Prostate gland (tissue), 2 donors: ENCODE data around the gene CASP8. TPM values are rescaled to one million over a fixed set of nuclear protein-coding genes. Genes with fewer than 3 reads are reported as not detected.
A peak's percentile ranks its signal among the peaks of the same experiment; 100 is the strongest.

Experiments
- DNase-seq: peaks from one replicate; pipeline ENCODE4 v3.0.0-alpha.2; 2019; ENCODE audit warnings: low spot score
- H3K27ac ChIP-seq, 2 donors: fragments of 200-600 bp; sonication (generic); 2 replicates each; pipeline ENCODE4 v1.5.1; 2017 to 2019
- H3K27me3 ChIP-seq: fragments of 200-600 bp; sonication (generic); replicated peaks from 2 replicates; pipeline ENCODE4 v1.5.1; 2019; ENCODE audit not compliant: insufficient read depth
- H3K36me3 ChIP-seq, 2 donors: fragments of 200-600 bp; sonication (generic); 1 replicate in 1 of 2; 2 replicates in 1 of 2; pipeline versions ENCODE4 v1.5.1 to v1.8.1; 2017 to 2019
- H3K4me1 ChIP-seq: fragments of 200-600 bp; sonication (generic); replicated peaks from 2 replicates; pipeline ENCODE4 v1.5.1; 2019
- H3K4me3 ChIP-seq, 2 donors: fragments of 200-600 bp; sonication (generic); 2 replicates each; pipeline ENCODE4 v1.5.1; 2017 to 2019
- H3K9me3 ChIP-seq: fragments of 200-600 bp; sonication (generic); 2 replicates; pipeline ENCODE4 v1.5.1; 2017
- CTCF ChIP-seq, 4 experiments: fragments of 200-600 bp in 2 of 4; fragments of 450-650 bp in 2 of 4; sonication (generic) in 2 of 4; IDR thresholded peaks; 1 replicate in 3 of 4; 2 replicates in 1 of 4; pipeline ENCODE4 v1.5.1; 2016 to 2019; ENCODE audit warnings: antibody characterized with exemption in 4 of 4, mild to moderate bottlenecking in 2 of 4, moderate library complexity in 2 of 4
- POLR2A ChIP-seq: fragments of 450-650 bp; IDR thresholded peaks from one replicate; pipeline ENCODE4 v1.6.1; 2016; ENCODE audit warnings: antibody characterized with exemption, mild to moderate bottlenecking
- POLR2AphosphoS5 ChIP-seq: sonication (generic); formaldehyde crosslinking; IDR thresholded peaks from one replicate; pipeline ENCODE4 v1.6.1; 2017; ENCODE audit warnings: antibody characterized with exemption
- WGBS: methylation state at CpG from one replicate; pipeline ENCODE4 v1.1.5; 2018; 5-methylcytosine and 5-hydroxymethylcytosine counted together
- intact Hi-C: fragments of 100-400 bp; cut with DNase I; formaldehyde crosslinking; loops from one replicate; pipeline ENCODE4 v1.14.2; 2022
- total RNA-seq, 2 donors: library from RNA; depleted of rRNA; stranded (reverse); fragments of >200 nt; gene quantifications; one replicate each; pipeline ENCODE4 v1.1.0, GENCODE V29; 2016

The CASP8 gene
- total RNA-seq, 2 donors from 2014 or later: 10.0 to 16.9 TPM

DNA sequence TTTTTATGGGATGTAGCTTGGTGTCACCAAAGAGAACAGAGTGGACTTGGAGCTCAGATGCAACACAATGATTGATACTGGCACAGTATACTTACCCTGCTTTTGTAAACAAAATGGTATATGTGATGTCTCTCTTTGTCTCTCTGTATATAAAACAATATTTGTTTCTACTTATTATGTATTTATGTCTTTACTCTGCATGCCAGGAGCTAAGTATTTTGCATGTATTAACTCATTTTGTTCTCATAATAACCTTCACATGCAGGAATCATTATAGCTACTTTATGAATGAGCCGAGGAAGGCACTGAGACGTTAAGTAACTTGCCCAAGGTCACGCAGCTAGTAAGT is 27.9 kb upstream of the CASP8 start:
- no peak overlapping the region for H3K4me3 ChIP-seq
- H3K27ac ChIP-seq: peak overlapping the region; percentile 62 to 63
- H3K27me3 ChIP-seq: no peaks in the 10 kb centered on the region
- no peaks in the 10 kb centered on the region for H3K36me3 ChIP-seq
- intact Hi-C loops: loop anchor here (10.0 kb wide), 1 partner anchor 392 kb away; no protein-coding TSS in a partner anchor
- no peaks in the 10 kb centered on the region for H3K9me3 ChIP-seq
- TF ChIP-seq POLR2A (no peak), CTCF (IDR thresholded peaks at IDR 0.05) (no peak), POLR2AphosphoS5 (no peak)
- WGBS: 70% methylated on average over 3 of the region's 3 CpGs
- no peaks in the 10 kb centered on the region for H3K4me1 ChIP-seq
- DNase-seq: no peak

DNA sequence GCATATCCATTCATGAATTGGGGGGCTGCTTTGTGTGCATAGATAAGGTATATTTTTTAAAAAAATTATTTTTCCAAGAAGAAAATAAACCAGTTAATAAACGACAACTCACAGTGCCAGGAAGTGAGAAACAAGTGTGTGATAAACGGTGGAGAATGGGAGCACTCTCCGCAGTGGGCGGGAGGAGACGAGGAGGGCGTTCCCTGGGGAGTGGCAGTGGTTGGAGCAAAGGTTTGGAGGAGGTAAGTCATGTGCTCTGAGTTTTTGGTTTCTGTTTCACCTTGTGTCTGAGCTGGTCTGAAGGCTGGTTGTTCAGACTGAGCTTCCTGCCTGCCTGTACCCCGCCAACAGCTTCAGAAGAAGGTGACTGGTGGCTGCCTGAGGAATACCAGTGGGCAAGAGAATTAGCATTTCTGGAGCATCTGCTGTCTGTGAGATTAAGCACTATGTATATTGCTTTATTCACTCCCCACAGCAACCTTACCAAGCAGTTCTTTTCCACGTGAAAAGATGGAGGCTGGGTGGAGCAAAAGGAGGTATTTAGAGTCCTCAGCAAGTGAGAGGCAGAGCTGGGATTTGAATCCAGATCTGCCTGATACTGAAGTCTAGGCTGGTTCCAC is 27.0 kb upstream of the CASP8 start:
- H3K27ac ChIP-seq: peak overlapping the region; percentile 62 to 63
- DNase-seq: peak; percentile 81
- WGBS: 36% methylated on average over 8 of the region's 8 CpGs

GRCh38 chr2:201233812-201234662 is 26.3 kb upstream of the CASP8 start:
- Histone ChIP-seq H3K36me3 (no peaks in the 10 kb centered on the region), H3K4me1 (no peaks in the 10 kb centered on the region), H3K9me3 (no peaks in the 10 kb centered on the region), H3K27me3 (no peaks in the 10 kb centered on the region), H3K27ac (peak overlapping the region; percentile 62 to 63), H3K4me3 (peak overlapping the region; percentile 28 to 34)
- TF ChIP-seq CTCF (IDR thresholded peaks at IDR 0.05): no peak
- no peak for TF ChIP-seq POLR2AphosphoS5
- no peak for TF ChIP-seq POLR2A
- WGBS: 83% methylated on average over 21 of the region's 21 CpGs
- DNase-seq: no peak
- intact Hi-C loops: loop anchor here (10.0 kb wide), 1 partner anchor 391 kb away; no protein-coding TSS in a partner anchor

More for the DNA sequence above, 27.0 kb upstream of the CASP8 start:
- no peaks in the 10 kb centered on the region for H3K36me3 ChIP-seq
- intact Hi-C loops: loop anchor here (10.0 kb wide), 1 partner anchor 391 kb away; no protein-coding TSS in a partner anchor
- H3K4me1 ChIP-seq: no peaks in the 10 kb centered on the region
- no peaks in the 10 kb centered on the region for H3K27me3 ChIP-seq
- no peaks in the 10 kb centered on the region for H3K9me3 ChIP-seq
- peak overlapping the region; percentile 28 to 34 for H3K4me3 ChIP-seq
- TF ChIP-seq POLR2A (peak; percentile 63), CTCF (IDR thresholded peaks at IDR 0.05) (peak in 1 of 4 experiments; percentile 15), POLR2AphosphoS5 (peak; percentile 86)

DNA sequence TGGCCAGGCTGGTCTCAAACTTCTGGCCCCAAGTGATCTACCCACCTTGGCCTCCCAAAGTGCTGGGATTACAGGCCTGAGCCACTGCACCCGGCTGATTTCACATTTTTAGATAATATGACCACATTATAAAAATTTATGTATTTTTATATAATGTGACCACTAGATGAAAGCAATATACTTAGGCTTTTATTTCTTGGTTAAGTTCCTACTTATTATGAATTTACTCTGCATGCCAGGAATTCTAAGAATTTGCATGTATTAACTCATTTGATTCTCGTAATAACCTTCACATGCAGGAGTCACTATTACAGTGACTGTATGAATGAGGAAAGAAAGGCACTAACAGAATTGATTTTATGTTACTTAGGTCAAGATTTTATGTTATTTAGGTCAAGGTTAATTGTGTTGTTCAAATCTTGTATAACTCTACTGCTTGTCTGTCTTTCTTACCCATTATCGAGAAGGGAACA is 25.6 kb upstream of the CASP8 start:
- H3K27me3 ChIP-seq: no peaks in the 10 kb centered on the region
- H3K4me1 ChIP-seq: no peaks in the 10 kb centered on the region
- TF ChIP-seq POLR2A: no peak
- H3K9me3 ChIP-seq: no peaks in the 10 kb centered on the region
- no peaks in the 10 kb centered on the region for H3K36me3 ChIP-seq
- WGBS: 75% methylated on average over 3 of the region's 3 CpGs
- intact Hi-C loops: loop anchor here (5.0 to 10.0 kb wide), 3 partner anchors 128 to 390 kb away; partner anchors contain the start of genes STRADB and TRAK2
- H3K4me3 ChIP-seq: peak overlapping the region in 1 of 2 donors; percentile 34
- H3K27ac ChIP-seq: no peak overlapping the region
- DNase-seq: no peak
